ENCODE data around the gene CACNA1G.

CACNA1G gene

DNA sequence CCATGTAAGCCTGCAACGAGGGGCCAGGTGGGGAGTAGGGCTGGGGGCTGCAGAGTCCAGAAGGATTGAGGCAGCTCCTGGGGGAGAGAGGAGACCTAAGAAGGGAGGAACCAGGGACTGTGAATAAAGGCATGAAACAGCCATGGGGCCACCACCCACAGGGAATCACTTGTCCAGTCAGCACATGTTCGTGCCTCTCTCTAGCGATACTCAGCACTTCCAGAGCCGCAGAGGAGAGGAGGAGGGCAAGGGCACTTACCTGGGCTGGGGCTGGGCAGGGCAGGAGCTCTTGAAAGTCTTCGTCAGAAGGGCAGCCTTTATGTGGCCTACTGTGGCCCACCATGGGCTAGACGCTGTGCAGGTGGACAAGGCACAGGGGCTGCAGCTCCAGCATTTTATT lies 24.2 kb downstream of the CACNA1G start:
- Histone ChIP-seq H3K4me3 (no peak overlapping the region), H3K36me3 (no peaks in the 10 kb centered on the region), H3K4me1 (peaks cover 0 to 14% (median 13%) of the 10 kb centered on the region in 4 donors), H3K27me3 (peaks cover 0 to 17% of the 10 kb centered on the region in 2 donors), H3K9me3 (no peaks in the 10 kb centered on the region), H3K27ac (no peak overlapping the region)
- intact Hi-C loops (cut with DNase I; ENCODE audit: low total_unique reads) = no loop called here
- TF ChIP-seq, protein P1, sequence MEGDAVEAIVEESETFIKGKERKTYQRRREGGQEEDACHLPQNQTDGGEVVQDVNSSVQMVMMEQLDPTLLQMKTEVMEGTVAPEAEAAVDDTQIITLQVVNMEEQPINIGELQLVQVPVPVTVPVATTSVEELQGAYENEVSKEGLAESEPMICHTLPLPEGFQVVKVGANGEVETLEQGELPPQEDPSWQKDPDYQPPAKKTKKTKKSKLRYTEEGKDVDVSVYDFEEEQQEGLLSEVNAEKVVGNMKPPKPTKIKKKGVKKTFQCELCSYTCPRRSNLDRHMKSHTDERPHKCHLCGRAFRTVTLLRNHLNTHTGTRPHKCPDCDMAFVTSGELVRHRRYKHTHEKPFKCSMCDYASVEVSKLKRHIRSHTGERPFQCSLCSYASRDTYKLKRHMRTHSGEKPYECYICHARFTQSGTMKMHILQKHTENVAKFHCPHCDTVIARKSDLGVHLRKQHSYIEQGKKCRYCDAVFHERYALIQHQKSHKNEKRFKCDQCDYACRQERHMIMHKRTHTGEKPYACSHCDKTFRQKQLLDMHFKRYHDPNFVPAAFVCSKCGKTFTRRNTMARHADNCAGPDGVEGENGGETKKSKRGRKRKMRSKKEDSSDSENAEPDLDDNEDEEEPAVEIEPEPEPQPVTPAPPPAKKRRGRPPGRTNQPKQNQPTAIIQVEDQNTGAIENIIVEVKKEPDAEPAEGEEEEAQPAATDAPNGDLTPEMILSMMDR (IDR thresholded peaks at IDR 0.05) = no peak
- no peak for DNase-seq

GRCh38 chr17:50585346-50585745 lies 24.8 kb downstream of the CACNA1G start:
- Histone ChIP-seq H3K9me3 (no peaks in the 10 kb centered on the region), H3K36me3 (no peaks in the 10 kb centered on the region), H3K27ac (no peak overlapping the region), H3K4me3 (no peak overlapping the region), H3K4me1 (peaks cover 0 to 20% (median 16%) of the 10 kb centered on the region in 4 donors), H3K27me3 (peaks cover 0 to 11% of the 10 kb centered on the region in 2 donors)
- DNase-seq = no peak
- intact Hi-C loops (cut with DNase I; ENCODE audit: low total_unique reads) = no loop called here
- TF ChIP-seq, protein P1 (IDR thresholded peaks at IDR 0.05) = no peak

GRCh38 chr17:50585891-50586290 lies 25.4 kb downstream of the CACNA1G start:
- peaks cover 0 to 5% of the 10 kb centered on the region in 2 donors for H3K27me3 ChIP-seq
- no peaks in the 10 kb centered on the region for H3K9me3 ChIP-seq
- H3K27ac ChIP-seq = no peak overlapping the region
- no peak overlapping the region for H3K4me3 ChIP-seq
- TF ChIP-seq, protein P1 (IDR thresholded peaks at IDR 0.05) = no peak
- no peaks in the 10 kb centered on the region for H3K36me3 ChIP-seq
- intact Hi-C loops (cut with DNase I; ENCODE audit: low total_unique reads) = no loop called here
- H3K4me1 ChIP-seq = peaks cover 0 to 24% (median 16%) of the 10 kb centered on the region in 4 donors
- no peak for DNase-seq

DNA sequence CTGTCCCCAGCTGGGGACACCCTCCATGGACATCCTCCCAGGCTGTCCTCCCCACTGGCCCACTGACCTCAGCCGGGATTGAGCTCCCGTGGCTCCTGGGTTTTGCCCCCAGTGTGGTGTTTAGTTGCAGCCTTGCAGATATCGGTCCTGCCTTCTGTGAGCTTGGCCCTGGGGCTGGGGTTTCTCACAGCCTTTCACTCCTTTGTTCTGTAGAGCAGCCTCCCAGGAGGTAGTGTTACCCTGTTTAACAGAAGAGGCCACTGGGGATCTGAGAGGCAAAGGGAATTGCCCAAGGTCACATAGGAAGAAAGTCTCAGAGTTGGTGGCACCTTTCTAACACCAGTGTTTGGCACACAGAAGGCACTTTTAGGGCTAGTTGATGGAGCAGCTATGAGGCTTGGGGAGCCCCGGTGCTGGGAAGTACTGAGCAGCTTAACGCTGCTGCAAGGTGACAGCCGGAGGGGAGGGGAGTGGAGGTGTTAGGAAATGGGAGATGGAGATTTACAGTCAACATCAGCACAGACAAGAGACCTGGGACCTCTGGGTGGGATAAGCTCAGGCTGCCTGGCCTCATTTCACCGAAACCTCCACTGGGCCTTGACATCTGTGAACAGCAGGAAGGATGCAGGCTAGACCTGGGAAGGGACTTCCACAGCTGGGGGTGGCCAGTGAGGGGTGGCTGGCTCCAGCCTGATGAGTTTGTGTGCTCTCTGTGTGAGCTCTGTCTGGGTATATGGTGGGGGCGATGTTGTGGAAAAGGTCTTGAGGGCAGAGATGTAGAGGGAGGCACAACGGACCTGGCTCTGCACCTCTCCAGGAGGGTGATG lies 26.1 kb downstream of the CACNA1G start:
- Histone ChIP-seq H3K9me3 (no peaks in the 10 kb centered on the region), H3K4me1 (peaks cover 0 to 24% (median 16%) of the 10 kb centered on the region in 4 donors), H3K27ac (no peak overlapping the region), H3K4me3 (no peak overlapping the region), H3K36me3 (no peaks in the 10 kb centered on the region), H3K27me3 (peaks cover 0 to 2% of the 10 kb centered on the region in 2 donors)
- TF ChIP-seq, protein P1 (IDR thresholded peaks at IDR 0.05) = no peak
- intact Hi-C loops (cut with DNase I; ENCODE audit: low total_unique reads) = no loop called here
- DNase-seq = no peak

GRCh38 chr17:50587571-50587970 lies 27.1 kb downstream of the CACNA1G start:
- no peak for DNase-seq
- Histone ChIP-seq H3K4me1 (peaks cover 0 to 27% (median 17%) of the 10 kb centered on the region in 4 donors), H3K27ac (no peak overlapping the region), H3K27me3 (peaks cover 0 to 2% of the 10 kb centered on the region in 2 donors), H3K9me3 (no peaks in the 10 kb centered on the region), H3K36me3 (no peaks in the 10 kb centered on the region), H3K4me3 (no peak overlapping the region)
- intact Hi-C loops (cut with DNase I; ENCODE audit: low total_unique reads) = no loop called here
- TF ChIP-seq, protein P1 (IDR thresholded peaks at IDR 0.05) = no peak

All from tibial artery (tissue), 4 donors.